Hepatocyte (in vitro differentiated cells): Measurements from ENCODE around the gene RASGRP3. TPM values are rescaled to one million over a fixed set of nuclear protein-coding genes. Genes with fewer than 3 reads are reported as not detected.

ENCODE experiments used
- DNase-seq: peaks from one replicate; pipeline ENCODE4 v3.0.0-alpha.2; 2016; ENCODE audit warnings: low spot score
- H2AFZ ChIP-seq: fragments of 200-600 bp; sonication (generic); 2 replicates; pipeline ENCODE4 v1.6.0; 2016; ENCODE audit warnings: antibody characterized with exemption, mild to moderate bottlenecking
- H3K27ac ChIP-seq: fragments of 200-600 bp; sonication (generic); 2 replicates; pipeline ENCODE4 v1.5.1; 2016; ENCODE audit warnings: mild to moderate bottlenecking
- H3K27me3 ChIP-seq: fragments of 200-600 bp; sonication (generic); 2 replicates; pipeline ENCODE4 v1.6.1; 2016
- H3K36me3 ChIP-seq: fragments of 200-600 bp; sonication (generic); replicated peaks from 2 replicates; pipeline ENCODE4 v1.5.1; 2016; ENCODE audit warnings: low read depth; ENCODE audit not compliant: insufficient read depth
- H3K4me1 ChIP-seq: fragments of 200-600 bp; sonication (generic); 2 replicates; pipeline ENCODE4 v1.5.1; 2016; ENCODE audit warnings: mild to moderate bottlenecking, moderate library complexity; ENCODE audit not compliant: insufficient read depth
- H3K4me2 ChIP-seq: fragments of 200-600 bp; sonication (generic); 2 replicates; pipeline ENCODE4 v1.6.0; 2016
- H3K4me3 ChIP-seq: fragments of 200-600 bp; sonication (generic); 2 replicates; pipeline ENCODE4 v1.5.1; 2016; ENCODE audit warnings: mild to moderate bottlenecking
- H3K79me2 ChIP-seq: fragments of 200-600 bp; sonication (generic); 2 replicates; pipeline ENCODE4 v1.6.0; 2017; ENCODE audit warnings: mild to moderate bottlenecking
- H3K9me2 ChIP-seq: fragments of 200-600 bp; sonication (generic); replicated peaks from 2 replicates; pipeline ENCODE4 v1.6.0; 2017; ENCODE audit warnings: mild to moderate bottlenecking; ENCODE audit not compliant: insufficient read depth
- H3K9me3 ChIP-seq: fragments of 200-600 bp; sonication (generic); 2 replicates; pipeline ENCODE4 v1.5.1; 2016; ENCODE audit warnings: low read depth, mild to moderate bottlenecking
- H4K20me1 ChIP-seq: fragments of 200-600 bp; sonication (generic); 2 replicates; pipeline ENCODE4 v1.6.0; 2016; ENCODE audit warnings: mild to moderate bottlenecking; ENCODE audit not compliant: insufficient read depth, poor library complexity, severe bottlenecking
- CTCF ChIP-seq: fragments of 200-600 bp; sonication (generic); IDR thresholded peaks from 2 replicates; pipeline ENCODE4 v1.5.1; 2016; ENCODE audit warnings: antibody characterized with exemption, mild to moderate bottlenecking; ENCODE audit not compliant: poor library complexity
- EZH2 ChIP-seq: fragments of 200-600 bp; sonication (generic); IDR thresholded peaks from 2 replicates; pipeline ENCODE4 v1.6.1; 2016; ENCODE audit warnings: antibody characterized with exemption, mild to moderate bottlenecking, borderline replicate concordance
- EZH2phosphoT487 ChIP-seq: fragments of 200-600 bp; sonication (generic); IDR thresholded peaks from one replicate; pipeline ENCODE4 v1.6.1; 2018; ENCODE audit warnings: antibody characterized with exemption, mild to moderate bottlenecking, low read depth, moderate library complexity; ENCODE audit not compliant: unreplicated experiment, severe bottlenecking
- WGBS: methylation state at CpG from one replicate; pipeline ENCODE4 v1.1.6; 2016; ENCODE audit warnings: low lambda C conversion rate; ENCODE audit errors: missing lambda C conversion rate; 5-methylcytosine and 5-hydroxymethylcytosine counted together
- polyA plus RNA-seq: library from polyadenylated mRNA; unstranded; fragments of >200 nt; fragmentation: Nextera tagmentation; extraction: Ambion mirVana; gene quantifications from 2 replicates; pipeline ENCODE4 v1.2.1, GENCODE V29; 2016
- total RNA-seq: library from RNA; depleted of rRNA; stranded (reverse); fragments of >200 nt; gene quantifications from 2 replicates; pipeline ENCODE4 v1.2.3, GENCODE V29; 2014

The RASGRP3 gene
- total and polyA plus RNA-seq, 2 experiments from 2014 or later: 1.7 to 8.6 TPM

DNA sequence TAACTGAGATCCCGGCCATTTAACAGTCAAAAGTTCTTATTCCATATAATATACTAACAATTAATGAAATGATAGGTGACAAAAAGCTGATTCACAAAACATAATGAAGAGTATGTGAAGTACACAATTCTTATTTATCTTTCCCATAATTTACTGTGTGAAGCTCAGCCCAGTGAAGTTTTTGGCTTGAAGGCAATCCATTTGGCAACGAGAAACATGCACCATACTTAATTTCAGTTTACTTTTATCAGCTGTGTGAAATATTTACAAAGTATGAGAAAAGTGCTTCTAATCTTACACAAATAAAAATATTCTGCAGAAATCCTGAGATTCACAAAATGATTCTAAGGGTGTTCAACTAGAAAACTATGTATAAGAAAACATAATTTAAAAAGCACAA lies 110.3 kb downstream of the RASGRP3 start:
- H3K4me2 ChIP-seq: no peak overlapping the region
- no peaks in the 10 kb centered on the region for H3K9me2 ChIP-seq
- peaks cover 8% of the 10 kb centered on the region for H3K4me1 ChIP-seq
- no peaks in the 10 kb centered on the region for H4K20me1 ChIP-seq
- H3K27ac ChIP-seq: no peak overlapping the region
- H3K36me3 ChIP-seq: no peaks in the 10 kb centered on the region
- DNase-seq: no peak
- no peaks in the 10 kb centered on the region for H3K79me2 ChIP-seq
- 79% methylated on average over 2 of the region's 2 CpGs for WGBS
- no peak overlapping the region for H3K4me3 ChIP-seq
- H3K27me3 ChIP-seq: no peaks in the 10 kb centered on the region
- no peak overlapping the region for H2AFZ ChIP-seq
- no peak for TF ChIP-seq EZH2phosphoT487
- TF ChIP-seq CTCF: no peak
- no peak for TF ChIP-seq EZH2
- H3K9me3 ChIP-seq: no peaks in the 10 kb centered on the region

GRCh38 chr2:33588232-33588631 lies 111.8 kb downstream of the RASGRP3 start:
- peaks cover 8% of the 10 kb centered on the region for H3K4me1 ChIP-seq
- no peak for TF ChIP-seq EZH2
- no peak for TF ChIP-seq EZH2phosphoT487
- no peak for TF ChIP-seq CTCF

DNA sequence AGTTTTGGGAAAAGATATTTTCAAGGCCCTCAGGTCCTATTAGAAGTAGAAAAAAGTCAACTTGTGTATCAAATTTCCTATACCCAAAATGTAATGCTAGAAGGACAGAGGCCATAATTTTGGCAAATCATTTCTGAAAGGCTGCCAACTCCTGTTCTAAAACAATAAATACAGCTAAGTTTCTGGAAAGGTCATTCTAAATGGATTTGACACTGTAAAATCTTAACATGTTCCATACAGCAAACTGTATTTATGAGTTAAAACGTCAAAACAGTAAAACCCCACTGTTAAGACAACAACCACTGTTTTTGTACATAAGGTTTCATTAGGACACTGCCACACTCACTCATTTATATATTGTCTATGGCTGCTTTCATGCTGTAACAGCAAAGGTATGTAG lies 113.0 kb downstream of the RASGRP3 start:
- WGBS: 42% methylated on average over 1 of the region's 1 CpG
- H3K4me3 ChIP-seq: no peak overlapping the region
- H3K27me3 ChIP-seq: no peaks in the 10 kb centered on the region
- TF ChIP-seq CTCF (no peak), EZH2phosphoT487 (no peak)
- DNase-seq: no peak
- no peak overlapping the region for H3K4me2 ChIP-seq
- H4K20me1 ChIP-seq: no peaks in the 10 kb centered on the region
- H2AFZ ChIP-seq: no peak overlapping the region
- H3K9me2 ChIP-seq: no peaks in the 10 kb centered on the region
- no peaks in the 10 kb centered on the region for H3K9me3 ChIP-seq
- no peak overlapping the region for H3K27ac ChIP-seq
- no peaks in the 10 kb centered on the region for H3K36me3 ChIP-seq
- H3K4me1 ChIP-seq: peaks cover 8% of the 10 kb centered on the region
- peaks cover 4% of the 10 kb centered on the region for H3K79me2 ChIP-seq

More at GRCh38 chr2:33588232-33588631, 111.8 kb downstream of the RASGRP3 start:
- 85% methylated on average over 2 of the region's 2 CpGs for WGBS
- Histone ChIP-seq H3K9me3 (no peaks in the 10 kb centered on the region), H3K79me2 (no peaks in the 10 kb centered on the region), H3K27ac (no peak overlapping the region), H3K4me3 (no peak overlapping the region), H2AFZ (no peak overlapping the region), H3K9me2 (no peaks in the 10 kb centered on the region), H3K27me3 (no peaks in the 10 kb centered on the region), H4K20me1 (no peaks in the 10 kb centered on the region), H3K4me2 (no peak overlapping the region), H3K36me3 (no peaks in the 10 kb centered on the region)
- DNase-seq: no peak

DNA sequence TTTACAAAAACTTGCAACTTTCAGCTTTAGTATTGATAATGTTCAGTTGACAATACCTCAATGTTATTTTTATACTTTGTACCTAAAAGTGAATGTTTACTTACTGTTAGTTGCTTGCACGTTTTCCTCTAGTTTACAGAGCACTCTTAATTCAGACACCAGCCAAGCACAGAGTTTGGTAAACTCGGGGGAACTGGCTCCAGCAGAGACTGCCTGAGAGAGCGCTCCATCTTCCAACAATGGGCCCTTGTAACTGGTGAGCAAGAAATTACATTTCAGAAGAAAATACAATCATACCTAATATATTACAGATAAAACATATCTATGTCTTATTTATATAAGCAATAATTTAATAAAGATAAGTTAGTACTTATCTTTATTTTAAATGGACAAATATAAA lies 118.9 kb downstream of the RASGRP3 start:
- Histone ChIP-seq H3K36me3 (no peaks in the 10 kb centered on the region), H3K4me2 (no peak overlapping the region), H4K20me1 (peaks cover 7% of the 10 kb centered on the region), H3K9me3 (no peaks in the 10 kb centered on the region), H3K79me2 (peaks cover 47% of the 10 kb centered on the region), H3K27ac (no peak overlapping the region), H3K4me1 (peaks cover 14% of the 10 kb centered on the region), H3K4me3 (no peak overlapping the region), H3K9me2 (no peaks in the 10 kb centered on the region), H2AFZ (no peak overlapping the region), H3K27me3 (no peaks in the 10 kb centered on the region)
- no peak for DNase-seq
- 70% methylated on average over 3 of the region's 3 CpGs for WGBS
- TF ChIP-seq EZH2phosphoT487 (no peak), CTCF (no peak), EZH2 (no peak)
